CD4-positive, alpha-beta memory T cell (primary cell): ENCODE results near the gene EHF. TPM values are rescaled to one million over a fixed set of nuclear protein-coding genes. Genes with fewer than 3 reads are reported as not detected.

Source experiments
- CTCF ChIA-PET: fragments of 350-600 bp; sonication (Branson Sonifier 250); formaldehyde crosslinking; loops from one replicate; lab custom pipeline; 2021; ENCODE audit warnings: inconsistent platforms; ENCODE audit not compliant: partially characterized antibody; lab: Charles Lee
- POLR2A ChIA-PET: fragments of 350-600 bp; sonication (Branson Sonifier 250); formaldehyde crosslinking; loops from one replicate; lab custom pipeline; 2021; ENCODE audit not compliant: partially characterized antibody; lab: Charles Lee
- DNase-seq, 5 donors: peaks; one replicate each; pipeline versions ENCODE4 v3.0.0 to v3.0.0-alpha.2; 2020 to 2022; ENCODE audit warnings: mixed read lengths in 1 of 5
- H3K27ac ChIP-seq: one replicate; pipeline ENCODE4 v1.7.0; 2013; ENCODE audit warnings: low read depth, low read length
- H3K27me3 ChIP-seq: 2 replicates; pipeline ENCODE4 v1.7.0; 2013; ENCODE audit warnings: mild to moderate bottlenecking, low read length, moderate library complexity; ENCODE audit not compliant: insufficient read depth
- H3K36me3 ChIP-seq: 2 replicates; pipeline ENCODE4 v1.7.0; 2013; ENCODE audit warnings: mild to moderate bottlenecking, low read length, moderate library complexity; ENCODE audit not compliant: insufficient read depth
- H3K4me1 ChIP-seq: 2 replicates; pipeline ENCODE4 v1.7.0; 2013; ENCODE audit warnings: mild to moderate bottlenecking, low read length, moderate library complexity; ENCODE audit not compliant: insufficient read depth
- H3K4me3 ChIP-seq, 2 donors: one replicate each; pipeline ENCODE4 v1.7.0; 2013; ENCODE audit warnings: low read length in 2 of 2, mild to moderate bottlenecking in 1 of 2
- H3K9me3 ChIP-seq, 2 donors: one replicate each; pipeline ENCODE4 v1.7.0; 2013; ENCODE audit warnings: low read length in 2 of 2, control low read depth in 1 of 2; ENCODE audit not compliant: control insufficient read depth in 1 of 2
- H3K27ac Mint-ChIP-seq, 7 donors: one replicate each; pipeline ENCODE4 v1.8.0; 2020 to 2021; ENCODE audit warnings: mixed read lengths in 7 of 7, mild to moderate bottlenecking in 6 of 7, inconsistent platforms in 3 of 7, moderate library complexity in 3 of 7
- H3K27me3 Mint-ChIP-seq, 2 donors: one replicate each; pipeline ENCODE4 v1.8.0; 2020 to 2021; ENCODE audit warnings: mixed read lengths in 2 of 2
- H3K36me3 Mint-ChIP-seq, 2 donors: one replicate each; pipeline ENCODE4 v1.8.0; 2020 to 2021; ENCODE audit warnings: mixed read lengths in 2 of 2, inconsistent platforms in 1 of 2, mild to moderate bottlenecking in 1 of 2
- H3K4me1 Mint-ChIP-seq, 4 donors: one replicate each; pipeline ENCODE4 v1.8.0; 2020 to 2021; ENCODE audit warnings: mixed read lengths in 4 of 4, mild to moderate bottlenecking in 1 of 4
- H3K4me3 Mint-ChIP-seq, 8 donors: one replicate each; pipeline ENCODE4 v1.8.0; 2020 to 2021; ENCODE audit warnings: mixed read lengths in 8 of 8, mild to moderate bottlenecking in 7 of 8, moderate library complexity in 6 of 8, inconsistent platforms in 3 of 8
- H3K9me3 Mint-ChIP-seq, 8 donors: one replicate each; pipeline ENCODE4 v1.8.0; 2020 to 2021; ENCODE audit warnings: mixed read lengths in 8 of 8, mild to moderate bottlenecking in 5 of 8, inconsistent platforms in 3 of 8, moderate library complexity in 1 of 8
- intact Hi-C: fragments of 100-400 bp; cut with micrococcal nuclease; formaldehyde crosslinking; loops from one replicate; pipeline ENCODE4 v1.15.1; 2023
- polyA plus RNA-seq, 2 donors: library from polyadenylated mRNA; unstranded; fragments of 300-500 nt; fragmentation: Illumina TruSeq; gene quantifications; one replicate each; pipeline ENCODE4 v1.2.3, GENCODE V29; 2021
- total RNA-seq, 2 experiments: library from RNA; stranded (reverse); gene quantifications; one replicate each; pipeline ENCODE4 v1.2.3, GENCODE V29; 2021

The EHF gene
- total and polyA plus RNA-seq, 4 experiments from 2014 or later = not detected

DNA sequence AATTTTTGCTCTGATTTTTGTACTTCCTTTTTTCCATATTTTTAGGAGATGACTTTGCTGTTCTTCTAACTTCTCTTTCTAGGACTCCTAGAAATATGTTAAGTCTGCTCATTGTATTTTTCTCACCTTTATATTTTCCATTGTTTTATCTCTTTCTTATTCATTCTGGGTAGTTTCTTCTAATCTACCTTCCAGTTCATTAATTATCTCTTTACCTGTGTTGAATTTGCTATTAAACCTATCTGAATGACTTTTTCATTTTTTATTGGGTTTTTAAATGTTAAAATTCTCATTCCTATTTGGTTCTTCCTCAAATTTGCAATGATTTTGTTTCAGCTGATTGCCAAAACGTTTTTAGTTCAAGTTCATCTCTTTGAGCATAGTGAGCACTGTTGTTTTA is 27.8 kb upstream of the EHF start:
- Histone ChIP-seq H3K36me3 (no peaks in the 10 kb centered on the region), H3K9me3 (no peaks in the 10 kb centered on the region), H3K27ac (no peak overlapping the region), H3K4me1 (no peaks in the 10 kb centered on the region), H3K4me3 (no peak overlapping the region), H3K27me3 (no peaks in the 10 kb centered on the region)
- H3K27me3 Mint-ChIP-seq = peaks cover 17 to 20% of the 10 kb centered on the region in 2 donors
- intact Hi-C loops = no loop called here
- ChIA-PET CTCF (no interaction called here), POLR2A (no interaction called here)
- no peaks in the 10 kb centered on the region for H3K4me1 Mint-ChIP-seq
- no peak overlapping the region for H3K4me3 Mint-ChIP-seq
- peaks cover 0 to 8% of the 10 kb centered on the region in 2 donors for H3K36me3 Mint-ChIP-seq
- peaks cover 3 to 16% (median 8%) of the 10 kb centered on the region in 8 donors for H3K9me3 Mint-ChIP-seq
- peak overlapping the region in 1 of 7 donors; percentile 22 for H3K27ac Mint-ChIP-seq
- DNase-seq = no peak

DNA sequence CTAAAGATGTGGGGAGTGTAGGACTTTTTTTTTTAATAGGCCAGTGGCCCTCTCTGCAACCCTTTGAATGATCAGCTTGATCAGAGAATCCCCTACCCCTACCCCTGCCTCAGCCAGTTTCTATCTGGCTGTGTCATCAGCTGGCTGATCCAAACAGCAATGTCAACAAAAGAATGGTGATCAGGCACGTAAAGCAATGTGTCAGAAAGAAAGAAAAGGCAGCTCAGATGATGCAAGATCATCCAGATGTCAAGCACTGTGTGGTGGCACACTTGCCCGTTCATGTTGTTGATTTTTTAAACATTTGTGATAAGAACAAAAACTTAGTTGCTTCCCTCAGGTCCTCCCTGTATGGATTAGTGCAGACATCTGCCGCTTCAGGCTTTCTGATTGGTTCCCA is 26.3 kb upstream of the EHF start:
- POLR2A ChIA-PET = no interaction called here

DNA sequence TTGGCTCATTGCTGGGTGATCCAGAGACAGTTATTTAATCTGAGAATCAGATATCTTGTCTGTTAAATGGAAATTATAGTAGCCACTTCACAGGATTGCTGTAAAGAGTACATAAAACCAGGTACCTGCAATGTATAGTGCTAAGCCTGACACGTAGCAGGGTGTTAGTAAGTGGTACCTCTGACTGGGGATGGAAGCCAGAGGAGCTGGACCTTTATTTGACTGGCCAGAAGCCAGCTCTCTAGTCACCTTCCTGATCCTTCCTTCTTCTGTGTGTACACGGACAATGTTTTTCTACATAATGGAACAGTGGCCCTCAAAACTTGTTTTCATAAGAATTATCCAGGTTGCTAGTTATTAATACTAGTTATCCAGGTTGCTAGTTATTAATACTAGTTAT is 25.5 kb upstream of the EHF start:
- CTCF ChIA-PET = interaction anchor here (4.1 kb wide), 1 partner anchor 9 kb away, joined by 18 read pairs; no protein-coding TSS in a partner anchor
- no peak overlapping the region for H3K4me3 ChIP-seq
- no peaks in the 10 kb centered on the region for H3K9me3 ChIP-seq
- no peaks in the 10 kb centered on the region for H3K27me3 ChIP-seq
- peaks cover 17 to 22% of the 10 kb centered on the region in 2 donors for H3K27me3 Mint-ChIP-seq
- no peak overlapping the region for H3K27ac Mint-ChIP-seq
- H3K27ac ChIP-seq = no peak overlapping the region
- POLR2A ChIA-PET = no interaction called here
- peaks cover 13% of the 10 kb centered on the region for H3K4me1 ChIP-seq
- peaks cover 3 to 16% (median 8%) of the 10 kb centered on the region in 8 donors for H3K9me3 Mint-ChIP-seq
- intact Hi-C loops = no loop called here
- no peaks in the 10 kb centered on the region for H3K36me3 ChIP-seq
- H3K4me1 Mint-ChIP-seq = peaks cover 6 to 16% (median 11%) of the 10 kb centered on the region in 4 donors
- no peak for DNase-seq
- H3K36me3 Mint-ChIP-seq = peaks cover 0 to 8% of the 10 kb centered on the region in 2 donors
- no peak overlapping the region for H3K4me3 Mint-ChIP-seq

More for the DNA sequence above, 26.3 kb upstream of the EHF start:
- peaks cover 3 to 16% (median 8%) of the 10 kb centered on the region in 8 donors for H3K9me3 Mint-ChIP-seq
- CTCF ChIA-PET = interaction anchor here (4.1 kb wide), 1 partner anchor 9 kb away, joined by 18 read pairs; no protein-coding TSS in a partner anchor
- peaks cover 3 to 8% (median 4%) of the 10 kb centered on the region in 4 donors for H3K4me1 Mint-ChIP-seq
- no peak overlapping the region for H3K27ac ChIP-seq
- intact Hi-C loops = no loop called here
- no peak overlapping the region for H3K4me3 ChIP-seq
- H3K36me3 ChIP-seq = no peaks in the 10 kb centered on the region
- peaks cover 0 to 8% of the 10 kb centered on the region in 2 donors for H3K36me3 Mint-ChIP-seq
- H3K4me3 Mint-ChIP-seq = no peak overlapping the region
- no peak overlapping the region for H3K27ac Mint-ChIP-seq
- no peaks in the 10 kb centered on the region for H3K9me3 ChIP-seq
- peaks cover 17 to 20% of the 10 kb centered on the region in 2 donors for H3K27me3 Mint-ChIP-seq
- peaks cover 6% of the 10 kb centered on the region for H3K4me1 ChIP-seq
- no peaks in the 10 kb centered on the region for H3K27me3 ChIP-seq
- no peak for DNase-seq

DNA sequence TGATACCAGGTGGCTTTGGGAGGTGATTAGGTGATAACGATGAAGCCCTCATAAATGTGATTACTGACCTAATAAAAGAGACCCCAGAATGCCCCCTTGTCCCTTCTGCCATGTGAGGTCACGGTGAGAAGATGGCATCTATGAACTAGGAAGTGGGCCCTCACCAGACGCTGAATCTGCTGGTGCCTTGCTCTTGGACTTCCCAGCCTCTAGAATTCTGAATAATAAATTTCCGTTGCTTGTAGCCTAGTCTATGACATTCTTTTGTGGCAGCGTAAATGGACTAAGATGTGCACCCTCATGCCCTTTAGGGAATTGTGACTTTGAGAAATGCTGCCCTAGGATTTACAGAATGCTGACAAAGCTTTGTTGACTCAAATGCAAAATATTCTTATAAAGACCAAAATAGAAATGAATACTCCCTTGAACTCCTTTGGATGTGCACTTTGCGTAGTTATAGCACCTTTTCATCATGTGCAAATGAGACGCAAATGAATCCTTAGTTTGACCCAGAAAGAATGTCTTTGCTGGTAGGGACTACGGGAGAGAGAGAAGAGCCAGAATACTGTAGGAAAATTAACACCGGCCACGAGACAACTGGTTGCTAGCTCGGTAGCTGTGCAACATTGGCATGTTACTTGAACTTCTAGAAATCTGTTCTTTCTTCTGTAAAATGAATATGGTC is 24.8 kb upstream of the EHF start:
- no peak overlapping the region for H3K27ac Mint-ChIP-seq
- Histone ChIP-seq H3K4me1 (peaks cover 13% of the 10 kb centered on the region), H3K9me3 (no peaks in the 10 kb centered on the region), H3K36me3 (no peaks in the 10 kb centered on the region), H3K4me3 (no peak overlapping the region), H3K27me3 (no peaks in the 10 kb centered on the region), H3K27ac (no peak overlapping the region)
- no peak for DNase-seq
- H3K27me3 Mint-ChIP-seq = peaks cover 17 to 20% of the 10 kb centered on the region in 2 donors
- peaks cover 6 to 19% (median 11%) of the 10 kb centered on the region in 4 donors for H3K4me1 Mint-ChIP-seq
- peaks cover 0 to 8% of the 10 kb centered on the region in 2 donors for H3K36me3 Mint-ChIP-seq
- peaks cover 3 to 16% (median 8%) of the 10 kb centered on the region in 8 donors for H3K9me3 Mint-ChIP-seq
- no peak overlapping the region for H3K4me3 Mint-ChIP-seq
- POLR2A ChIA-PET = no interaction called here
- CTCF ChIA-PET = interaction anchor here (4.1 kb wide), 1 partner anchor 10 kb away, joined by 18 read pairs; no protein-coding TSS in a partner anchor
- intact Hi-C loops = no loop called here

DNA sequence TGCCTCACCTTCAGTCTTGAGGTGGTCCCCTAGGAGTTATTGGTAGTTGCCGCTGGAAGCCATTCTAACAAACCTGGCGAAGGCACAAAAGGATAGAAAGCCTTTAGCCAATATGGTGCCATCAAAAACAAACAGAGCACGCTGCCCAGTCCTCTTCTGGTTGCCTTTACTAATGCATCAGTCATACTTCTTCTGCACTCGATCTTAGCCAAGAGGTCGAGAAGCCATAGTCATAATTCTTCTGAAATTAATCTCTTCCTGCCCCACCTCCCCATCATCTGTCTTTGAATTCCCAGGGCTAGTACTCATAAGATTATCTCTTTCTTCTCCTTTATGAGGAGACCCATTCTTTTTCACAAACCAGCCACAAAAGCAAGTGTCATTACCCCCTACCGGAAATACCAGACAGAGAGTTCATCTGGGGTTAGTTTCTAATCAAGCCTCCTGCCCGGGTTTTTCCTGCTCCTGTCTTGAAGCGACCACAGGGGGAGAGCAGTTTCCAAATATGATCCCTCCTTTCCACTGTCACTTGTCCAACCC is 21.4 kb upstream of the EHF start:
- no peak for DNase-seq
- Mint-ChIP-seq H3K9me3 (peaks cover 0 to 7% (median 1%) of the 10 kb centered on the region in 8 donors), H3K4me1 (peaks cover 6 to 19% (median 11%) of the 10 kb centered on the region in 4 donors), H3K4me3 (peak overlapping the region in 3 of 8 donors; percentile 25 to 56 (median 45)), H3K27me3 (peaks cover 3 to 4% of the 10 kb centered on the region in 2 donors), H3K27ac (peak overlapping the region in 3 of 7 donors; percentile 3 to 31 (median 30)), H3K36me3 (no peaks in the 10 kb centered on the region)
- CTCF ChIA-PET = interaction anchor here (2.5 kb wide), 1 partner anchor 13 kb away, joined by 10 read pairs; no protein-coding TSS in a partner anchor
- intact Hi-C loops = no loop called here
- POLR2A ChIA-PET = no interaction called here
- Histone ChIP-seq H3K4me3 (no peak overlapping the region), H3K9me3 (no peaks in the 10 kb centered on the region), H3K27ac (no peak overlapping the region), H3K27me3 (no peaks in the 10 kb centered on the region), H3K4me1 (peaks cover 13% of the 10 kb centered on the region), H3K36me3 (no peaks in the 10 kb centered on the region)

DNA sequence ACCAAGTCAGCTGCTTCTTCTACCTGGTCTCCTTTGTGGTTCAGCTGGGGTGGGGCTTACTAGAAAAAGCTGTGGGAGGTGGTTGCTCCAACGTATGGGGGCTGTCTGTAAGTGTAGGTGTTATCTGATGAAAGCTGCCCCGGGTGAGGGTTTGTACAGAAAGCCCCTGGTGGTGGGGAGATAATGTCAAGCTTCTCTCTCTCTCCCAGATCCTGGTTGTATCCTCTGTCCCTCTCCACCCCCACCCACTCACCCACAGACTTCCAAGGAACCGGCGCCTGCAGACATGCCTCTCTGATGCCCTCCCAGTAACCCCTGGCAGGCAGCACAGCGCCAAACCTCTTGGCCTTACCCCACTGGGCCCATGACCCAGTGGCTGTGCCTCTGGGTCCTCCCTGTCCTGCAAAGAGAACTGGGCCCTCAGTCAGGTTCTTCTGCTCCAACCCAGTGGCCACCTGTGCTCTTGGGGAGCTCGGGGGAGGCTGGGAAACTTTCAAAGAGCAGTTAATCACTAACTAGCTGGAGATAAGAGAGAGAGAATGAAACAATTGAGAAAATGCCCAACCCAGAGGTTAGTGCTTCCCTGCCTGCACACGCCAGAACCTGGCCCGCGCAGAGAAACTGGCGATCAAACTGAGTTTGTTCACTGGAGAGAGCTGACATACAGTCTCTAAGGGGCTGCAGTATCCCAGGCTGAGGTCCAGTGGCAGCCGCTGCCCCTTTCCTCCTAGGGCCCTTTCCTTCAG is 20.4 kb upstream of the EHF start:
- H3K27me3 Mint-ChIP-seq = peaks cover 2 to 4% of the 10 kb centered on the region in 2 donors
- peaks cover 0 to 7% (median 0%) of the 10 kb centered on the region in 8 donors for H3K9me3 Mint-ChIP-seq
- H3K27ac ChIP-seq = no peak overlapping the region
- H3K36me3 ChIP-seq = no peaks in the 10 kb centered on the region
- no peaks in the 10 kb centered on the region for H3K9me3 ChIP-seq
- peaks cover 13% of the 10 kb centered on the region for H3K4me1 ChIP-seq
- no peaks in the 10 kb centered on the region for H3K36me3 Mint-ChIP-seq
- intact Hi-C loops = no loop called here
- ChIA-PET CTCF (interaction anchor here (1.1 to 2.5 kb wide), 2 partner anchors 14 to 21 kb away, joined by 3 to 10 read pairs; no protein-coding TSS in a partner anchor), POLR2A (no interaction called here)
- no peak for DNase-seq
- H3K4me3 ChIP-seq = no peak overlapping the region
- peak overlapping the region in 1 of 8 donors; percentile 46 for H3K4me3 Mint-ChIP-seq
- peak overlapping the region in 1 of 7 donors; percentile 42 for H3K27ac Mint-ChIP-seq
- H3K4me1 Mint-ChIP-seq = peaks cover 6 to 19% (median 11%) of the 10 kb centered on the region in 4 donors
- no peaks in the 10 kb centered on the region for H3K27me3 ChIP-seq
